Liver (tissue), 3 donors: ENCODE results near the gene RASSF10.

Experiments
- ATF3 ChIP-seq: IDR thresholded peaks from 2 replicates; pipeline ENCODE4 v1.6.1; 2016; ENCODE audit warnings: antibody characterized with exemption
- CTCF ChIP-seq: fragments of 150-350 bp; IDR thresholded peaks from 2 replicates; pipeline ENCODE4 v1.5.1; 2017; ENCODE audit warnings: improper control_type of control experiment, low read depth, low read length; ENCODE audit not compliant: missing input control
- EGR1 ChIP-seq, 2 donors: IDR thresholded peaks; 2 replicates each; pipeline ENCODE4 v1.6.1; 2016 to 2018; ENCODE audit warnings: antibody characterized with exemption in 2 of 2, low read depth in 2 of 2
- FOXA1 ChIP-seq: IDR thresholded peaks from 2 replicates; pipeline ENCODE4 v1.6.1; 2016; ENCODE audit warnings: antibody characterized with exemption
- GABPA ChIP-seq, 2 donors: IDR thresholded peaks in 1 of 2; conservative IDR thresholded peaks in 1 of 2; 2 replicates each; pipeline ENCODE4 v1.6.1; 2016; ENCODE audit warnings: antibody characterized with exemption in 2 of 2, mild to moderate bottlenecking in 1 of 2, moderate library complexity in 1 of 2
- JUND ChIP-seq, 2 donors: IDR thresholded peaks; 2 replicates each; pipeline ENCODE4 v1.6.1; 2016; ENCODE audit warnings: antibody characterized with exemption in 2 of 2
- MAX ChIP-seq: IDR thresholded peaks from 2 replicates; pipeline ENCODE4 v1.6.1; 2016; ENCODE audit warnings: antibody characterized with exemption
- RAD21 ChIP-seq, 2 donors: IDR thresholded peaks; 2 replicates each; pipeline ENCODE4 v1.6.1; 2016; ENCODE audit warnings: antibody characterized with exemption in 2 of 2, mild to moderate bottlenecking in 2 of 2
- REST ChIP-seq: IDR thresholded peaks from 2 replicates; pipeline ENCODE4 v1.6.1; 2016; ENCODE audit warnings: antibody characterized with exemption, mild to moderate bottlenecking
- RXRA ChIP-seq, 2 donors: IDR thresholded peaks; 2 replicates each; pipeline ENCODE4 v1.6.1; 2017 to 2018; ENCODE audit warnings: antibody characterized with exemption in 2 of 2, mild to moderate bottlenecking in 1 of 2
- SP1 ChIP-seq: IDR thresholded peaks from 2 replicates; pipeline ENCODE4 v1.6.1; 2018; ENCODE audit warnings: antibody characterized with exemption, mild to moderate bottlenecking
- TAF1 ChIP-seq: conservative IDR thresholded peaks from 2 replicates; pipeline ENCODE4 v1.6.1; 2016; ENCODE audit warnings: antibody characterized with exemption, mild to moderate bottlenecking
- YY1 ChIP-seq: IDR thresholded peaks from 2 replicates; pipeline ENCODE4 v1.6.1; 2016; ENCODE audit warnings: antibody characterized with exemption, mild to moderate bottlenecking
- ZBTB33 ChIP-seq: IDR thresholded peaks from 2 replicates; pipeline ENCODE4 v1.6.1; 2016; ENCODE audit warnings: antibody characterized with exemption
- donor health status: healthy.
- donor health status: healthy.

GRCh38 chr11:13045734-13046133 is 36.6 kb downstream of the RASSF10 start:
- no peak for TF ChIP-seq CTCF
- TF ChIP-seq JUND (IDR thresholded peaks at IDR 0.05): no peak
- TF ChIP-seq REST: no peak
- no peak for TF ChIP-seq RXRA (IDR thresholded peaks at IDR 0.05)
- TF ChIP-seq YY1: no peak
- no peak for TF ChIP-seq GABPA (IDR thresholded peaks at IDR 0.05 in 1 of 2, conservative IDR thresholded peaks at IDR 0.05 in 1 of 2)
- no peak for TF ChIP-seq ZBTB33
- no peak for TF ChIP-seq TAF1
- TF ChIP-seq MAX: no peak
- no peak for TF ChIP-seq RAD21 (IDR thresholded peaks at IDR 0.05)
- TF ChIP-seq FOXA1: no peak
- TF ChIP-seq ATF3: no peak
- TF ChIP-seq SP1: no peak
- no peak for TF ChIP-seq EGR1 (IDR thresholded peaks at IDR 0.05; ENCODE audit: low read depth in 2 of 2)
